HG03135 (cell line): ENCODE measurements around the gene AMPD3.
A peak's percentile ranks its signal among the peaks of the same experiment; 100 is the strongest.
"Not testable (repeated sequence)": the region's sequence is repeated elsewhere in the genome, so short reads cannot be mapped to it uniquely, and the experiment has no call there.

ENCODE experiments used
- ATAC-seq: cut with Tn5 transposase; IDR thresholded peaks from one replicate; pipeline ENCODE4 v1.9.1; 2021; ENCODE audit warnings: mild to moderate bottlenecking, moderate library complexity; ENCODE audit not compliant: unreplicated experiment

The AMPD3 gene

DNA sequence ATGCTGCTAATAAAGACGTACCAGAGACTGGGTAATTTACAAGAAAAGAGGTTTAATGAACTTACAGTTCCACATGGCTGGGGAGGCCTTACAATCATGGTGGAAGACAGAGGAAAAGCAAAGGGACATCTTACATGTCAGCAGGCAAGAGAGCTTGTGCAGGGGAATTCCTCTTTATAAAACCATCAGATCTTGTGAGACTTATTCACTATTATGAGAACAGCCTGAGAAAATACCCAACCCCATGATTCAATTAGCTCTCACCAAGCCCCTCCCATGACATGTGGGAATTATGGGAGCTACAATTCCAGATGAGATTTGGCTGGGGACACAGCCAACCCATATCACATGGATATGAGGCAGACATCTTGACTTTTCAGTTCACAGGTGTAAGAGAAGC lies 18.4 kb upstream of the AMPD3 start:
- not testable (repeated sequence) for ATAC-seq

DNA sequence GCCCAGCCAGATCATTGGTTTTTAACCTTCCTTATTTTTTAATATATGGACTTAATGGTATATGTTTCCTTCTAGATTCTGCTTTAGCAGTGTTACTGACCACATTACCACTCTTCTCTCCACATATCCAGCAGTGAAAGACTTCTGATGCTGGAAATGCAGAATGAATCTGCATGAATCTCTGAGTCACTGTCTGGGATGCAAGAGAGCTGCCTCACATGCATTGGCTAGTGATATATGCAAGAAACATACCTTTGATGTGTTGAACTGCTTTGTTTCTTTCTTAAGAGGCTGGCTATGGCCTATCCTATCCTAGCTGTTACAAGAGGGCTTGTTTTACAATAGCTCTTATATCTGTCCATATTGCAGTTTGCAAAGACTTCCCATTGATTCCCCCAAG lies 16.6 kb upstream of the AMPD3 start:
- no peak for ATAC-seq

DNA sequence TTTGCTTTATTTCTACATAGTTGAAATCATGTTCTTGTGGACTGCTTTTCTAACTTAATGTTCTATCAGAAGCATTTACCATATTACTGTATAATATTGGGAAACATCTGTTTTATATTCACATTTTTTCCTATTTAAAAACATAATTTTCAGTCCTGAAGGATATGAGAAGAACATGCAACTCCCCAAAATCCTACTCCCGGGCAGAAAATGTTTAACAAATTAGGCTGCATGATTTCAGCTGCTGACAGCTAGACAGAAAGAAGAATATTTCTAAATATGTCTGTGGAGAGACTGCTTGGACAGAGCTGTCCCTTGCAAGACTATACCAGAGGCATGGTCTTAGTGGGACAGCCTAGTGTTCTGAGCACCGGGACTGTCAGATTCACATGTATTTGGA lies 15.7 kb upstream of the AMPD3 start:
- ATAC-seq: no peak

DNA sequence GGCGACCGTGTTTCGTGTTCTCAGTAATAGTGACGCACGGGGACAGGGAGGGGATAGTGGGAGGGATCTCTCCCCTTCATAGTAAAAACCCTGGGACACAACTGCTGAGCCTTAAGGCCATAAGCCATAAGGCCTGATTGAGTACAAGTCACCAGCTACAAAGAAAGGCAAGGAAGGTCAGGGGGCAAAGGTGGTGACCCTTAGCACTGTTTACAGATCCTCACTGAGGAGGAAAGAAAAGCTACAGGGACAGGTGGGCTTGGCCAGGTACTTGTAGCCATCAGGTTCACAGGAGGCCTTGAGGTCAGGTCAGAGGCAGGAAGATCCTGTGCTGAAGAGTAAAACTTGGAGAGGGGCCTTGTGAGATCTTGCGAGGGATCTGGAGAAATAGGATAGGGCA lies 15.1 kb upstream of the AMPD3 start:
- no peak for ATAC-seq

DNA sequence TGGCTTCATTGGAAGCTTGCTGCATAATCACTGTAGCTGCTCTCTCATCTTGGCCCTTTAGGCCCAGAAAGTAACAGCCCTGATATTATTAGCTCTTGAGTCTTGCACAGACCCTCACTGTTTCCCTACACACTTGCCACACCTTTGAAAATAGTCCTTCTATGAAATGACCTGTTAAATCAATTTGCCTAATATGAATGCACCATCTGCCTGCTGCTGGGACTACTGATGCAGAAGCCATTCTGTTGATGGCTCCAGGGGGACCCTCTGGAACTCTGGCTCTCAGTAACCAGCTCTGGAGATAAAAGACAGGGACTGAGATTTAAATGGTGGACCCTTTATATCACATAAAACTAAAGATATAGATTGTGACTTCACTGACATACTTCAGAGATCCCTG lies 14.7 kb upstream of the AMPD3 start:
- ATAC-seq: no peak

DNA sequence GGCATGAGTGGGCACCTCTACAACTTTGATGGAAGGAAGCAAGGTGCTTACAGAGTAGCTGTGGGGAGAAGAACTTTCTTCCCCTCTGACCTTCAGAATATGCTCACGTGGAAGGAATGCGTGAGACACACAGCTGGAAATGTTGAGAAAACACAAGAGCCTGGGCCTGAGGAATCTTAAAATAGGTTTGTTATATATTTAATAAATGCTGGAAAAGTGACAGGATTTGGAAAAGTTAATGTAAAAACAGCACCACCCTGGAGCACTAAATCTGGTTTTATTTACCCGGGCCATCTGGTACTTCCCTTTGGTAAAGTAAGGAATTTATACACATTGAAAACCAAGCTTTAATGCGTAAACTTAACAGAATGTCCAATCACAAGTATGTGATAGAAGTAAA lies 14.0 kb upstream of the AMPD3 start:
- no peak for ATAC-seq

DNA sequence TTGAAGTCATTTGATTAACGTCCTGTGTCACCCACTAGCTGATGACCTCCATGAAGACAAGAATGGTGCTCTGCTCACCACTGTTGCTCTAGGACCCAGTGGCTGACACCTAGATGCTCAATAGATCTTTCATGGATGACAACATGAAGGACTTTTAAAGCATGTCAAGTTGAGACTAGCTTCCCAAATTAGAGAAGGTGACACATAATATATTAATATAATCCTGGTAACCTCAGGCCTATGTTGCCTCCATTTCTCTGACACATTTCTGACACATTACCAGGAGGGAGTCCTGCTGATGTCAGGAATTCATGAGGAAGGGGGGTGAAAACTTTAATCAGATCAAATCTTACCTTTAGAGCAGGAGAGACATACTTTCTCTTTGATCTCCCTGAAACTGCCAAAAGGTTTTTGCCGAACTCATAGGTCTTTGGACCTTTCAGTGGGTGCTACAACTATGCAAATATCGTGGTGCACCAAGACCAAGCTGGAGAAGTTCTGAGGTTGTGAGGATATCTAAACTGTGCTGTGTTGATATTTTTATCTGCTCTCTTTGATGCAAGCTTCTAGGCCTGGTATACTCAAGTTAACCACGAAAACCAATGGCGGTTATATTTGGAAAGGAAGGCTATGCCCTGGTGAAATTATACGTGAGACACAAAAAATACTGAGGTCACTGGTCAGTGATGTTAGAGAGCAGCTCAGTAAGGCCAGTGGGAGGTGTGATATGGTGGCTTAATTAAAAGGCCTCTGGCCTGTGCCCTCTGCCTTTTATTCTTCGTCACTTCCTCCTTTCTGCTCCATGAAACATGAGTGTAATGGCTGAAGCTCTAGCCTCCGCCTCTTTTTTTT lies 13.2 kb upstream of the AMPD3 start:
- ATAC-seq: peak; percentile 88

DNA sequence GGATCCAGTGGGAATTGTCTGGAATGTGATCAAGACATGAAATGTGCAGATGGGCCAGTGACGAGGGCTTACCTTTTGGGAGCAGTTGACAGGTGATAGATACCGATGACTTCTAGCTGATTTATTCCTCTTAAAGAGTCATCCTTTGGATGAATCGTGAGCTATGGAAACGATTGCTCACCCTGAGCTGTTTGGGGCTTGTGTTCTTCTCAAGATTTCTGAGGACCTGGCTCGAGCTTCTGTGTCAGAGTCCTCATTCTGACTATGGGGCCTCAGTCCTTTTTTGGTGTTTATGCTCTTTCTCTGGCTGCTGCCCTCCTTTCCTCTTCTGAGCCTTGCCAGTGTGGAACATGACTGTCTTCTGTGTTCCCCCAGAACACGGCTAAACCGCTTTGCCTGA lies 11.9 kb upstream of the AMPD3 start:
- ATAC-seq: no peak

DNA sequence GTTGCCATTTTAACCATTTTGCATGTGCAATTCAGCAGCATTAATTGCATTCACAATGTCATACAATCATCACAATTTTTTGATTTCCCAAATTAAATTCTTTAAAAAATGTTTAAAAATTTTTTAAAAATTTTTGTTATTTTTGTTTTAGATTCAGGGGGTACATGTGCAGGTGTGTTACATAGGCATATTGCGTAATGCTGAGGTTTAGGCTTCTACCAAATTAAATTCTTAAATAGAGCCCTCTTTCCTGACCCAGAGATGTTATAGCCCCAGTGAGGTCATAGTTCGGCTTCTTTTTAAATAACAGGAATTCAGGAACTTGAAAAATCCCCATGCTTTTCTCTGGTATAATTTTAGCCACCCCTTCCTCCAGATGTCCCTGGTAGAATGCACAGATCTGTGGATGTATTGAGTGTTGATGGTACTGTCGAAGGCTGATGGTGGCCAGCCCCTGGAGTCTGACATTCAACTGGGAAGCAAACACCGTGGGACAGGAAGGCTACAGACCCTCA lies 11.3 kb upstream of the AMPD3 start:
- ATAC-seq: no peak

DNA sequence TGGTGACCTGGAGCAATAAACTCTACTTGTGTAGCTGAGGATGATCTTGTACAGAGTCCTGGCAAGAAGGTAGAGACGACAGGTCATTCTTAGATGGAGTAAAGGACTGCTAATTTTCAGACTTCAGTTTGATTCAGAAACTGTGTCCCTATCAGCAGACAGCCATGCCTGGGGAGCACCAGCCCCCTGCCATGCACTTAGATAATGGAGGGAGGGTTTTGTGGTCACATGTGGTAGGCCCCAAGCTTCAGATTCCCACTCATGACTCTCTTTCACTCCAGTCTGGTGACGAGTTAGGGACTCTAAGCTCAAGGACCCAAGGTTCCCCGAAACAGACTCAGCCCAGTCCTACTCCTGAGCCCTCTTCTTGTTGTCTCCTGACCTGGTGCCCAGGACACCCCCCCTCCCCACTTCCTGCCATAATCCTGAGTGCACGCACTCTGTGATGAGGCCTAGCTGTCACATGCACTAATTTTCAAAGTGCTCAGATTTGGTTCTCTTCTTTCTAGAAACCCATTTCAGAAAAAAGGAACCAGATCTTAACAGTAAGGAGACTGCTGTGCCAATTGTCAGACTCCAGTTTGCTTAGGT lies 10.2 kb upstream of the AMPD3 start:
- ATAC-seq: no peak

DNA sequence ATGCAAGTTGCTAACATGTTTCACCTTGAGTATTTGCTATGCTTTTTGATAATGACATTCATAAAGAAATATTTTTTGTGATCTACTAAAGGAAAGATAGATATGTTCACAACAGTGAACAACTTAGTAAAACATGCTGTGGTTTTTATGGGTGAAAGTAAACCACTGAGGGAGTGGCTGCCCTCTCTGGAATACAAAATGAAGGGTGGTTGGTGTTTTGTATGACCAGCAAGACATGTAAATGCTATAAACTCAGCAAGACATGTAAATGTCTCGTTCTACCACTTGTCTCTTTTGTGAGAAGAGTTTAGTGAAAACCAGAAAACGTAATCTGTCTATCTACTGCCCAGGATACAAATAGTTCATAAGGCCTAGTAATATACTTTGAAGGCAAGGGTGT lies 7.6 kb upstream of the AMPD3 start:
- ATAC-seq: no peak

DNA sequence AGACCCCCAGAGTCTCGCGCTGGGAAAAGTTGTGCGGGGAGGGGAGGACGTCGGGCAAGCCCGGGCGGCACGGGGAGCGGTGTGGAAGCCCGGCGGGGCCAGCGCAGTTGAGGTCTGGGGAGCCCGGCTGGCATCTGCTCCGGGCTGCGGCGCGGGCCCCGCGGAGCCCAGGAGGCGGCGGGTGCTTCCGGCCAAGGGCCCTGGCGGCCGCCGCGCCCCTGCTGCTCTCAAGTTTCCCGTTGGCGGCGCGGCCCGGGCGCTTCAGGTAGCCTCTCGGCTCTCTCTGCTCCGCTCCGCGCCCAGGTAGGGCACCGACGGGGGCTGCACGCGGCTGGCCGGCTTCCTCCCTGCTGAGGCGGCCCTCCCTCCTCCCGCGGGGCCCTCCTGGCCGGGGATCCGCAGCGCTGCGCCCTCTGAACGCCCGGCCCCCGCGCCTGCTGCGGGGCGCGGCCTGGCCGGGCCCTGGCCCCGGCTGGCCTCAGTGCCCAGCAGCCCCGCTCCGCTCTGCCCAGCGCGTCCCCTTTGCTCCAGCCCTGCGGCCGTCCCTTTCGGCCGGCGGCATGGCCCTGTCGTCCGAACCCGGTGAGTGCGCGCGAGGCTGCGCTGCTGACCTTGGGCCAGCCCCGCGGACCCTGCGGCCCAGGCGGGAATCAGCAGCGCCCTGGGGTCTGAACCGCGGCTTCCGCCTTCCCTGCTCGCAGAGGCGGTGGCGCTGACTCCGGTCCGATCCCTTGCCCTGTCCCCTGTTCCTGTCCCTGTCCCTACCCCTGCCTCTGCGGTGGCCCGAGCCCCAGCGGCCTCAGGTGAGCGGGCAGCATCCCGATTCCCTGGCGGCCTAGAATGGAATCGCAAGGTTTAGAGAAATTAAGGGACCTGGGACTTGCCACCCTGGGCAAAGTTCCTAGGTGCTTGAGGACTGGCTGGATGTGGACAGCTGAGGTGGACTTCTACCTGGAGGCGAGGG lies 4.3 kb upstream of the AMPD3 start:
- ATAC-seq: no peak

DNA sequence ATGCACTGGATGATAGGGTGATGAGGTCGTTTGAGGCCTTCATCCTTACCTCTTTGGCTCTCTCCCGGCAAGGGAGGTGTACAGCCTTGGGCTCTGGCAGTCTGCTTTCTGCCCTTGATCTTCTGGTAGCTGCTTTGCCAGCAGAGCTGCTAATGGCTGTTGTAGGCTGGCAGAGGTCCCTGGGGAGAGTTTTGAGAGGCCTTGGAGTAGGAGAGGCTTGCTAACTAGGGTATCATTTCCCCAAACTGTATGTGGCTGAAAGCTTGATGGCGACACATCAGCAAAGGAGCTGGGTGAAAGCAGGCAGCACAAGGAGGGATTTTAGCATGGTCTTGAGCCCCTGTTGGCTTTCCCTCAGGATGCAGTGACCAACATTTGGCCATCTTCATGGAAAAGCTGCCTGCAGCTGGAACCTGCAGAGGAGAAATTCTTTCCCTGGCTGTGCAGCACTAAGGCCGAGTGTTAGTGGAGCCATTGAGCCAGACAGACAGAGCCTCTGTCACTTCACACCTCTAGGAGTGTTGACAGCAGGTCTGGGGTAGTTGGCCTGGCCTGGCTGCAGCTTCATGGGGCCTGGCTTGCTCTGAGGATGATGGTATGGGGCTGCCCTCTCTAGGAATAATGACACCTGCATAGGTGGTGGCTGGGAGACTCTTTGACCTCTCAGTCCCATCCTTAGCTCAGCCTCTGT lies 3.5 kb upstream of the AMPD3 start:
- ATAC-seq: no peak

DNA sequence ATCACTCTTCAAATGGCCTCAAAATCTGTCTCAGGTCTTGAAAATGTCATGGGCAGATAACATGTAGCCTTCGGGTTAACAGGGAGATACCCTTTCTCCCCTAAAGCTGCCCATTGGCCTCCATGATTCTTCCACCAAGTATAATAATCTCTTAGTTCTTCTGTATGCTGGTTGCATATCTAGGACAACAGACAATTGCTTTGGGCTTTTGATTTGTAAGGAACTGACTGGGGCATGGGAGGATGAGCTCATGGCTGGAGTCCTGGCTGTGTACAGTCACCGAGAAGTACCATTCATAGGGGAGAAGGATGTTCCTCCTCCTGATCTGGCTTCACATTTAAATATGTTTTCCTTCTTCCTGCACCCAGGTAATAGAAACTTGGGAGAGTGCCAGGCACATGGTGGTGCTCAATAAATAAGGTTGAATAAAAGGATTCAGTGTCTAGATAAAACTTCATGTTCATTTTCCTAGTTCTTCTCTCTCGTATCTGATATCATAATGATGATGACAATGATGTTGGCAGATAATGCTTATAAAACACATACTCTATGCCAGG lies 2.8 kb upstream of the AMPD3 start:
- no peak for ATAC-seq

DNA sequence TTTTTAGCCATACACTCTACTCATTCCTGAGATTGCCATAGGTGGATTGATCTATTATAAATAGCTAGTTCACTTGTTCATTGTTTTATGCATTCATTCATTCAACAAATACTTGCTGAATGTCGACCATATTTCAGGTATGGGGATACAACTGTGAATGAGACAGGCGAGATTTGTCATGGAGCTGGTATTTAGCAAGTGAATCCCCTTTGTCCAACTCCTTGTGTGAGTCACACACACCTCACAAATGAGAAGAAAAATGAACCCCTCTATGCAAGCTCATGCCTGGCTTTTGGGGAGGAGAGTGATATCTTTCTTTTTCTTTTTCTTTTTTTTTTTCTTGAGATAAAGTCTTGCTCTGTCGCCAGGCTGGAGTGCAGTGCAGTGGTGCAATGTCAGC lies 1.8 kb upstream of the AMPD3 start:
- ATAC-seq: no peak

DNA sequence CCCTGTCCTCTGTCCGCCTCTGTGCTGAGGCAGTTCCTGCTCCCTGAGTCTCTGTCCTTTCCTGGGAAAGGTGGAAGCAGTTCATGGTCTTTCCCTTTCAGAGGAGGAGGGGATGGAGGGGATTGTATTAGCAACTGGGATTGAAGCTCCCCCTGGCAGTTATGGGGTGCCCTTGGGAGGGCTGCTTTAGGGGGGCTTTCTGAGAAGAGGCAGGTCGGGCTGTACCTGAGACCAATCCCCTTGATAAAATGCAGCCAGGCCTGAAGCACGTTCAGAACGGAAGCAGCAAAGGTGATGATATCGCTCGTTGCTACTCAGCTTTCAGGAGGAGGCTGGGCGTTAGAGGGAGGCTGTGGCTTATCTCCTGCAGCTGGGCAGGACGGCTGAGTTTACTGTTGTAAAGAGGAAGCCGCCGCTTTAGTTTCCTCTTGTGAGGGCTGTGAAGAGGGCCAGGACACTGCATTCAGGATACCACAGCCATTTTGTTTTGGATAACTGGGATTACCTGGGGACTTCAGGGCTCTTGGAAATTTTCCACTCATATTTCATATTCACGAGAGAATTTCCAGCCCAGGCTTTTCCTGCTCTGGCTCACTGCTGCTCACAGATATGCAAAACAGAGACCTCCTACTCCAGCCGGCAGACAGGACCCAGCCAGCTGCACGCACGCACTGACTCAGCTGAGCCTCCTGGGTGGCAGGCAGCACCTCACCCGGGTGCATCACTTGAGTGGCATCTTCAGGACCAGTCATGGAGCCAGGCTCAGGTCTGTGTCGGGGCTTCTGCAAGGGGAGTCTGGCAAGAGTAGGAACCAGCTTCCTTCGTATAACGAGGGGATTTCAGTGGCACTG lies 798 bp downstream of the AMPD3 start:
- ATAC-seq: peak; percentile 62

DNA sequence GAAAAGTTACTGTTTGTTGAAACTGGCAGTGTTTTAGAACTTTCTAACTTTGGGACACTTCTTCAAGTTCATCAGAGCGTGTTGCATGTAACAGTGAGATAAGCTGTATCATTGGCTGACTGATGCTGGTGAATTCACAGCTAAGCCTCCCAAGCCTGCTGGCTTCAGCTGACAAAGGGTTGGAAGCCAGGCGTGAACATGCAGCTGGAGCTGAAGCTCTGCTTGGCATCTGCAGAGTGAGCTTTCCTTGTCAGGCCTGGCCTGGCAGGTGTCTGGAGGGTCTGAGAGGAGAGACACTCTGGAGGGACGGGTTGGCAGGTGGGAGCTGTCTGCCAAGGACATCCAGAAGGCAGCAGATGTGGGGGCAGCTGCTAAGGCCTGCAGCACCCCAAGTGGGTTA lies 1.5 kb downstream of the AMPD3 start:
- no peak for ATAC-seq

DNA sequence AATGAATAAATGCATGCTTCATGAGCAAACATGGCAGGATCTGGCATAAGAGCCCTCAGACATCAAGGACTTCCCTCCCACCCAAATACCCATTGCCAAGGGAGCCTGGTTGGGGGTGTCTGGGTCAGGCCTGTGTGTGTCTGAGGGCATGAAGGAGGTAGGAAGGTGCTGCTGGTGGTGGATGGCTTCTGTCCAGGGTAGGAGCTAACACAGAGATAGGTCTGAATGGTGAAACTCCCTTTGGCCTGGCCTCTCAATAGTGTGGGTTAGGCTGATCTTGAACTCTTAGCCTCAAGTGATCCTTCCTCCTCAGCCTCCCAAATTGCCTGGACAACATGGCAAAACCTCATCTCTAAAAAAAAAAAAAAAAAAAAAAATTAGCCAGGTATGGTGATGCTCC lies 2.8 kb downstream of the AMPD3 start:
- ATAC-seq: no peak
